HG02970 (cell line): ENCODE measurements around the gene IRX1.

ENCODE experiments used
- ATAC-seq: cut with Tn5 transposase; IDR thresholded peaks from one replicate; pipeline ENCODE4 v1.9.1; 2021; ENCODE audit warnings: mild to moderate bottlenecking, moderate library complexity, moderate number of reproducible peaks; ENCODE audit not compliant: unreplicated experiment, low FRiP score

IRX1 gene

DNA sequence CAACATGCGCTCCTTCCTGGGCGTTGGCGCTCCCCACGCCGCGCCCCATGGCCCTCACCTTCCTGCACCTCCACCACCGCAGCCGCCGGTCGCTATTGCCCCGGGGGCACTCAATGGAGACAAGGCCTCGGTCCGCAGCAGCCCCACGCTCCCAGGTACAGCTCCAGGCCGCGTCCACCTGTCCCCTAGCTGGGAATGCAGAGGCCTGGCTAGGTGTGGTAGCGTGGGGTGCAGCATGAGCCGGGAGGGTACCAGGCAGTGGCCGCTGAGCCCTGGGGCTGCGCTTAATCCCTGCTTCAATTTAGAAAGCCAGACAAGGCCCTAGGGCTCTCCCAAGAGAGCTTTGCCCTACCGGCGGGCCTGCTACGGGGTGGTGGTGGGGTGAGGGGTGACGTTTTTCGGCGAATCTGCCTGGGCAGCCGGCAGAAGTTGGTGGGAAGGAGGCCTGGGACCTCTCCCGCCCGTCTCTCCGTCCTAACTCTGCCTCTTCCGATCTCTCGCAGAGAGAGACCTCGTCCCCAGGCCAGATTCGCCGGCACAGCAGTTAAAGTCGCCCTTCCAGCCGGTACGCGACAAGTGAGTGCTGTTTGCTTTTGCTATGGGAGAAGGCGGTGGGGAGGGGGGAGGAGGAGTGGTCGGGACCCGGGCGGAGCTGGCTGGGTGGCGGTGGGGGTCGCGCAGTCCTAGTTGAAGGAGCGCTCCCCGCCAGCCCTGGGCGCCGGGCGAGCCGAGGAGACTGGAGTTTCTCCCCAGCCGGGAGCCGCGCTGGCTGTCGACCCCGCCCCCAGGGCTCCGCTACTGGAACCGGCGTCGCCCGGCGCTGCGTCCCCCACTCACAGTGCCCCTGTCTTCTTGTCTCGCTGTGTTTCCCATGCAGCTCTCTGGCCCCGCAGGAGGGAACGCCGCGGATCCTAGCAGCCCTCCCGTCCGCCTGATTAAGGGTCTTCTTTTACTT lies 4.8 kb downstream of the IRX1 start:
- no peak for ATAC-seq

DNA sequence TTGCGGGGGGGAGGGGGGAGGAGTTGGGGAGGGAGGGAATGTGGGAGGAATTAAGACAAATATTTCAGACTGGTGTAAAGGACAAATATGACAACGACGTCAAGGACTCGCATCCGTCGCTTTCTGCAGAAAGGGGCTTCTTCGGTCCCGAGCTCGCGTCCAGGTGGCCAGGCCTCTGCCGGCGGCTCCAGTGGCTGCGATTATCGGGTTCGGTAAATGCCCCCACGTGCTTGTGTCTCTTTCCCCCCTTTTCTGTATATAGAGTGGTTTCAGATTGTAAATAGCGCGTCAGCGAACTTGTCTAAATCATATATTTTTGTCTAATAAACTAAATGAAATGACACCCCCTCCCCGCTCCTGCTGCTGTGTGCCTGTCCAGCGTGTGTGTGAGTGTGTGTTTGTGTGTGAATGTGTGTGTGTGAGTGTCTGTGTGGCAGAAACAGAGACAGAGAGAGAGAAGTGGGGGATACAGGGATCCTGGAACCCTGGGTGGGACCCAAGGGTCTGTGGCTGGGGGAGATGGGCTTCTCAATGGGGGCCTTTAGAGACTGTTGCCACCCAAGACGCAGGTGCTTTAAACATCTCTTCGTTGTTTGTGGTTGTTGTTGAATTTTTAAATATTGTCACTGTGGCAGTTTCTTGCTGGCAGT lies 5.6 kb downstream of the IRX1 start:
- no peak for ATAC-seq

DNA sequence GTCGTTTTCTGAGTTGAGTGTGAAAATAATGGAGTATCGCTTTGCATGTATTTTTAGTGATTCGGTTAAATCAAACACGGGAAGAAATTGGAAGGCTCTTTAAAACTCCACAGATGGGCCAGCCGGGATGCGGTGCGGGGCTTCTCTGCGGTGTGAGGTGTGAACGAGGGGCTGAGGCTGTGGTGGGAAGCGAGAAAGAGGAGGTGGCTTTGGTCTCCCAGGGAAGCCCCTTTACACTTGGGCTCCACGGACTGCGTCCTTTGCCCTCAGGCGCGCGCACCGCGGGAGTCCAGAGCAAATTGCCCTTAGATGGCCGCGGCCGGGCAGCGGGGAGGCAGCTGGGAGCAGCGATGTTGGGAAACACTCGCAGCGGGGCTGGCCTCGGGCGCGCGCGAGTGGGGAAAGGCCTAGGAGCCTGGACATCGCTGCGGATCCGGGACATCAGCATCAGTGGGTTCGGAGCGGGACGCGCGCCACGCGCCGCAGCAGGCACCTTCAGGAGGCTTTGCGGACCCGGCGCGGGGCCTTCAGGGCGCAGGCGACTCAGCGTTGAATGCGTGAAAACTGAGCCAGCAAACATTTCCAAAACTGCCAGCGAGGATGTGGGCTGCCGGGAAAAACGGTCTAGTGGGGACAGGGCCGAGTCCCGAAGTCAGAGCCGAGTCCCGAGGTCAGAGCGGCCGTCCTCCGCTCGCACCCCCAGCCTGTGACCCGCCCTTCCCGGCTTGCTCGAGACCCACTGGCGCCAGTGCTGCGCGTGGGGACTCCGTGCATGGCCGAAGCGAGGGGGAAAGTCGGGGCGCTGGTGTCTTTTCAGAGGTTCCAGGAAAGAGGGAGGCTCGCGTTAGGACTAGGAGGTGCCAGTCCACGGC lies 6.5 kb downstream of the IRX1 start:
- ATAC-seq: no peak

DNA sequence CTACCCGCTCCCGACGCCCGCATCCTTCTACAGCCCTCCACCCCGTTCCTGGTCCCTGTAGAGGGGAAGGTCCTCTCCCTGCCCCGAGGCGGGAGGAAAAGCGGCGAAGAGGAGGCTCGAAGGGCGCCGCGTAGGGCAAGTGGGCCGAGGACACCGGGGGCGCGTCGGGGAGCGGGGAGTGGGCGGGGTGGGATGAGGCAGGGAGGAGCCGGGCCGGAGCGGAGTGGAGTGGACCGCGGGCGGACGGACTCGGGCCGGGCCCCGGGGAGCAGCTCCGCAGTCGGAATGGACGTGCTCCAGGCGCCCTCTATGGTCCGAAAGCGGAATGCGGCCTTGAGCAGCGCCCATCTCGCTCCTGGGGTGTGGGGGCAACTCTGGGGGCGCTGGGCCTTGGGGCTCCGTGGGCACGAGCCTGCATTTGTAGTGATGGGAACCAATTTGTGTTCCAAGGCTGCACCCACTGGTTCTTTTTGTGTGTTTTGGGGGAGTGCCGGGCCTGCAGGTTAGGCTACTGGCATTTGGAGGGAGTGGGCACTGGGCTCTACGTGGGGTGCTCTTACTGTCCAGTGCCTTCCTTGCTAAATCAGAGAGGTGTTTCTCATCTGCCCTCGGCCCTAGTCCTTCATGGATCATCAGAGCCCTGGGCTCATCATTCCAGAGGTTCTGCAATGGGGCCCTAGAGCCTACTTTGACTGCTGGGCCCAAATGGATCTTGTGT lies 7.3 kb downstream of the IRX1 start:
- no peak for ATAC-seq

DNA sequence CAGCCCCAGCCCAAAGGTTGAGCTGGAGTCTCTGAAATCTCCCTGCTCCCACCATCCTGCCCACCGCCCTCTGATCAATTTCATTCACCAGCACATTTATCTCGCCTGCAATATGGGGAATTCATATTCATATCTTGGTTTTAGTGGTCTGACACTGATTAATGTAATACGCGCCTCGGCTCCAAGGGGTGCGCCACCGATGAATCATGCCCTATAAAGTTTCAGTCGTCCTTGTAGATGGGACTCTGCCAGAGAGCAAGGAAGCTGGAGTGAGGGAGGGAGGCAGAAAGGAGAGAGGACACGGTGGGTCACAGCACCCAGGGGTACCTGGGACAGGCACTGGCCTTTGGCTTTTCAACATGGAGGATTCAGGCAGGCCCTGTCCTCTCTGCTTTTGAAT lies 8.9 kb downstream of the IRX1 start:
- ATAC-seq: no peak

DNA sequence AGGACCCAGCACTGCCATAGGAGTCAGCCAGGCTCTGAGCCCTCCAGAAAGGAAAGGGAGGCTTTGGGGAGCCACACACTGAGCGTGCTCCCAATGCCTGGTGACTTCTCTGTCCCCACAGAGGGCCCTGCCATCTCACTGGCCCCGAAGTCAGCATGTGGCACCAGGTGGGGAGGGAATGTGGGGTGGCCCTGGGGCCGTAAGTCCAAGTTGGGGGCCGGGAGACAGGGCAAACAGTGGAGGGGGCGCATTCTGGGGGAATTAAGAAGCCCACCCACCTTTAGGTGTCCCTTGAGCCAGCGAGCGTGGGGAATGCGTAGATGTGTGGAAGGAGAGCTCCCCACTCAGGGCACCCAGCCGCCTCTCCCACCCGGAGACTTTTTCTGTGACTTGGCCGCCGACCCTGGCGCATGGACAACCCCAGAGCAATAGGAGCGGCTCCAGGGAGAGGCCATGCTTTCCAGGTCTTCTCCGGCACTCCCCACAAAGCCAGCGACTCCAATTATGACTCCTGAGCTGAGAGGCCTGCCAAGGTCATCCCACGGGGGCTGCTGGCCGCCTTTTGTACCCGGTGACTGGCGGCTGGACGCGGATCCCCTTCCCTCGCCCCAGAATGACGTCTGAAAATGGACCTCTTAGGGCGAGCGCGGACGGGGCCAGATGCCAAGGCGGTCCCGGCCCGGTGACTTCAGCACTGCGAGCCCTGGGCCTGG lies 9.8 kb downstream of the IRX1 start:
- ATAC-seq: no peak

DNA sequence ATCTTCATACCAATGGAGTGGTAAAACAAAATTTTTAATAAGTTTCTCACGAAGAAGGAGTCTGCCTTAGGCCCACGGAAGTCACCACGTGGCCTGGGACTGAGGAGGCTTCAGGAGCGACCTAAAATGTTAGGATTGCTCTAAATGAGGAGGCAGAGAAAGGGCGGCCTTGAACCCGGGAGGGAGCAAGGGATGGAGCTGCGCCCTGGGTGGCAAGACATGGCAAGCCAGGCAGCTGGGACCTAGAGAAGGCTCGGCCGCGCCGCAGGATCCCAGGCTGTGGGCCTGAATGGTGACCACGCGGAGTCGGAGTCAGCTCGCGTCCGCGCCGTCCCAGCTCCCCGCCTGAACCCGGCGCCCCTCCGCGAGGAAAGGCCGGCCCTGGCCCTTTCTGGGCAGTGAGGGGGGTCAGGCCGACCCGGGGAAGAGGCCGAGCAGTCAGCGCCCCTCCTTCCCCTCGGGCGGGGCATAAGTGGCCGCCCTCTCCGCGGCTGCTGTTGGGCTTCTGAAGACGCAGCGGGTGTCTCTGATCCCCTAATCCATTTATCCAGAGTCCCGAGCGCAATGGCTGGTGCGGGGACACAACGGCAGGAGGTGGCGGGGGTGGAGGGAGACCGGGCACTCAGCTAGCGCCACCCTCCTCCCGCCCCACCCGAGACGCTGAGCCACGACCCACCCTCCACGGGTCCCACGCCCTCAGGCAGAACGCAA lies 10.6 kb downstream of the IRX1 start:
- no peak for ATAC-seq

DNA sequence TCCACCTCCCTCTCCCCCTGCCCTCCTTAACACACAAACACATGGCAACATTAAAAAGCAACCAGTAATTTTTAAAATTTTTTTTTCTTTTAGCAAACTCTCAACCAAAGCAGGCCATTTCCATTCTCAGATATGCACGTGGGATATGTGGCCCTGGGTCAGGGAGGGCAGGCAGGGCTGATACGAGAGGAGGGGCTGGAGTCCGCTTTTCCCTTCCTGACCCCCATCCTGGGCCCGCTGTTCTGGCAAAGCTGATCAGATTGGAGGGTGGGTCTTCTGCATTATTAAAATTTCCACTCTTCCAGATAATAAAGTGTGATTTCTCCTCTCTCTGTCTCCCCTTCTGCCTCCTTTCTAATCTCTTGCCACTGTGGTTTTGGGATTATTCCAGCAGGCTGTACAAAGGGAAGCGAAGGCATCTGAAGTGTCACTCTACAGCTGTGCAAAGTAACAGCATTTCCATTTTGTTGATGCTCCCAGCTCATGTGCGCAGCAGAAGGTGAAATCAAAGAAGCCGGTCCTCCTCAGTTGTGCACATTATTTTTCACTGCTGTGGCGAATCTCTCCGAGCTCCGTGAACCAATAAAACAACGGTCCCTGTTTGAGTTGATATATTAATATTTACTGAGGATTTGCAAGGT lies 12.0 kb downstream of the IRX1 start:
- no peak for ATAC-seq

DNA sequence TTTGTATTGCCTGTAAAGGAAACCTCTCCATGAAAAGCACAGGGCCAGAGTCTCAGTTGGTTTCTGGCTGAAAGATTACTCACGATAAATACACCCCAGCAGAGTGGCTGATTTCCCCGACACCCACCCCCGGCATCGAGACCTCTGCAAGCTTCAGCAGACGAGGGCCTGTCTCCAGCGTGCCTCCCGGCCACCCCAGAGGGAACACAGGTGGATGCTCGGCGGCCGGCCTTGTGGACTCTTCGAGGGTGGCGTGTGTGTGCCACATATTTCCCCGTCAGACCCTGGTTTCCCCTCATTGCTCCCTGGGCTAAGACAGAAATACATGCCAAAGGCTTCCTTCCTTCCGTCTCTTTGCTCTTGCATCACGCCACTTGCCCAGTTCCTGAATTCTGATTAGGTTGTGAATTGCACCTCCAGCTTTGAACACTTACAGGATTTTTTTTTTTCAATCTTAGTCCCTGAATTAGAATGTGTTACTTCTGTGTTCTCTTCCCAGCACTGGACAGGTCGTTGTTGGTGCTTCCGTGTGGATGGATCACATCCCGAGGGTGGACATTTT lies 13.6 kb downstream of the IRX1 start:
- ATAC-seq: no peak

DNA sequence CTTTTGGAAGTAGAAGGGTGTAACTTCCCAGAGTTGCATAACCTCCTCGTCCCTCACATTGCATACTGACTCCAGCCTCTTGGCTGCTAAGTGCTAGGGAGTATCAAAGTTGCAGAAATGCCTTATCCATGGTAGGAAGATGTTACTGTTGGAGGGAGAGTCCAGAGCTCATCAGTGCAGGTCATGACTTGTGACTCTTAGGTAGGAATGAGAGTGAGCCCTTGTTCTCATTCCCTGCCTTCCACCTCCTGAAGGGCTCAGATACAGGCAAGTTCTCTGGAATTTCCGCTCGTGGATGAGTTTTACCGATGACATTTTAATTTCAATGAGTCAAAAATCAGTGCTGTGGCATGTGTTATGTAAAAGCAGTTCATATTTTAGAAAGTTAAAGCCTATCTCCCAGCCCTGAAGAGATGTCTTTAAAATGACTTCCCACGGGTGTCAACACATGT lies 17.0 kb downstream of the IRX1 start:
- no peak for ATAC-seq

DNA sequence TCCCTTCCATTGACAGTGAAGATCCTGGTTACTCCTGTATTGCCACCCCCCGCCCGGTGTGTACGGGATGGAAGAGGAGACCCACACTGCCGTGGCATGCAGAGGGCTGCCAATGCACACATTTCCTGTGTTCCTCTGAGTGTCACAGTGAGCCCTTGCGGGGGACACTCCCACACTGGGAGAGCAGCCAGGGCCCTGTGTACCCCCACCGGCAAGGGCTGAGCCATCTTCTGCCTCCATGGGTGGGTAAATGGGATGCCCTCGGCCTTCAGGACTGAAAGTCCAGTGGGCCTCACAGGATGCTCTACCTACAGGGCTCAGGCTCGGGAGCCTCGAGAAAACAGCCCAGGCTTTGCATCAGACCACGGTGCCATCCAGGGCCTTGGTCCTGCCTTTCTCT lies 18.1 kb downstream of the IRX1 start:
- no peak for ATAC-seq

DNA sequence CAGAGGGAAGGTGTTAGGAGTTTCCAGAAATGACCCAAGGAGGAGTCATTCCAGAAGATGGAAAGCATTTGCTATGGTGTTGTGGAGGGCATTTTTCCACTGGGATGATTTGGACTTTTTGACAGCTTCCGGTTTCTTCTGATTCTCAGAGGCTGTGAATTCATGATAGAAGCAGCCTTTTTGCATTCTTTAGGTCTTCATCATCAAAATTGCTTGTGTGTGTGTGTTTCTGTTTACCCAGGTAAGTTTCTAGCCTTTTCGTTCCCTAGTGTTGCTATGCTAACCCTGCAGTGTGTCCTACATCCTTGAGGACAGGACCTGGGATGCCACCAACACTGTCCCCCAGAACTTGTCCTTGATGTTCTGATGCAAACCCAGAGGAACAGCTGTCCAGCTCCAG lies 19.6 kb downstream of the IRX1 start:
- ATAC-seq: no peak

DNA sequence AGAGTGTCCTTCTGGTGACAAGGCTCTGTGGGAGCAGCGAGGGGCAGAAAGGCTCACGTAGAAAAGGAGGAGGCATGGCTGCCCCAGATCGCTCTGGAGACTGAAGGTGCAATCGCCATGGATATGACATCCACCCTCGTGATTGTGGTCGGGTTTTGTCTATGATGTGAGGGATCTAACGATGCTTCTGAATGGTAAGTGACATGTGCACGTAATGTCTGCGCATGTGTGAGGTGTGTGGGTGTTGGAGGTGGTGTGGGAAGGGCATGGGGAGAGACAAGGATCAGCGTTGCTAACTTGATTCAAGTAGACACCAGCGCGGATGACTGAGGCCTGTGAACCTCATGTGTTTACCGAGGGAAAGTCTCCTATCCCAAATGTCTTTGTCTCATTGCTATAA lies 20.2 kb downstream of the IRX1 start:
- no peak for ATAC-seq

DNA sequence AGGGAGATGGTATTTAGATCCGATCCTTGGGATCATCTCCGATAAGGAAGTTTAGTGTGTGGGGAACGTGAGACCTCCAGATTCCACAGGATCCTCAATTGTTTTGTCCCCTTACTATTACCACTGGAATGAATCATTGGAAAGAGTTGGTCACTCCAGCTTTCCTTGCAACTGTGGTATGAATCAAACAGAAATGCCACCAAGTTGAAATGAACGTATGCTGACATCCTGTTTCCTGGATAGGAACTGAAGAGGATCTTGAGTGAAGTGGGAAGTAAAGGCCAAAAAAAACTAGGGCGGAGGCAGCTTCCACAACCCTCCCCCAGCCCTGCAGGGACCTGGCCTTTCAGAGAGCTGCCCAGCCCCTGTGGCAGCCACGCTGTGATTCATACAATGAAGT lies 23.9 kb downstream of the IRX1 start:
- ATAC-seq: no peak

DNA sequence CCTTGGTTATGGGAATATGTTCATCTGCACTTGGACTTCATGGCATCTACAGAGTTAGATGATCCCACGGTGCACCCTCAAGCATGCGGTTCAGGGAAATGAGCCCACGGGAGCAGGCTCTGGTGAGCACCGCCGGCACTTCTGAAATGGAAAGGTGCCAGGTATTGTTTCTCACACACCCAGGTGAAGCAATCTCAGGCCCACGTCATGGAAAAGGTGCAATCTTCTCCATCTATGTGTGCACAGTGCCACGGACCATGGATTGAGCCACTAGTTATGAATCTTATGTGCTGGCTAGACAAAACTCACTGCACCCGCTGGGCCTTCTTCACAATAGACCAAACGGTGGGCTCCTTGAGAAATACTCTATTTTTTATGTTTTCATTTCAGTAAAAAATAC lies 27.3 kb downstream of the IRX1 start:
- ATAC-seq: no peak

DNA sequence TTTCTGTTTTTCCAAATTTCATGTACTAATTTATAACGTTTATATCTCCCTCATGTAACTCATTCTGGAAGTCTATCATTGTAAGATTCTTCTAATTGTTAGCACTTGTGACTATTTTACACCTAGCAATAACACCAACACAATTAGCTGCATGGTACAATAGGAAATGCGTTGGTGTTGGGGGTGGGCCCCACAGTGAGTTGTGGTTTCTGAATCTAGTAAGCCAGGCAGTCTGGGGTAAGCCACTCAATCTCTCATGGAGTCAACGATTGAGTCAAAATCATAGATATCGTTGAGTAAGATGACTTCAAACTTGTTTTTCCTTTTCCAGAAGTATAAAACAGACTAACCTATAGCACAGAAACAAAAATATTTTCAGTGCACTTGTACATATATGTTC lies 30.0 kb downstream of the IRX1 start:
- no peak for ATAC-seq

DNA sequence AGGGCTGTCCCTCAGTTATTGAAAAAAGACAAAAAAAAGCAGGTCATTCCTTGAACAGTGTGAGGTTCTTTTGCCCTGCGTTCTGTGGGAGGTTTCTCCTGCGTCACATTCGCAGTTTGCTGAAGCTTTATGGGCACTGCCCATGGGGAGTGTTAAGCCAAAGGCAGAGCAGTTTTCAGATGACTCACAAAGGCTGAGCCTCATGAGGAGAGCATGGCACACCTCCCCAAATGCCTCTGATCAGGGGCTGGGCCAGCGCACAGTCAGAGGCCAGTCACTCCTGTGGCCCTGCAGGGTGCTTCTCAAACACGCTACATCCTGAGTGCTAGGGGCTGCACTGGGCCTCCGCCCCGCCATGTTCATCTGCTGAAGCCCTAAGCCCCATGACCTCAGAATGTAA lies 38.4 kb downstream of the IRX1 start:
- ATAC-seq: no peak

DNA sequence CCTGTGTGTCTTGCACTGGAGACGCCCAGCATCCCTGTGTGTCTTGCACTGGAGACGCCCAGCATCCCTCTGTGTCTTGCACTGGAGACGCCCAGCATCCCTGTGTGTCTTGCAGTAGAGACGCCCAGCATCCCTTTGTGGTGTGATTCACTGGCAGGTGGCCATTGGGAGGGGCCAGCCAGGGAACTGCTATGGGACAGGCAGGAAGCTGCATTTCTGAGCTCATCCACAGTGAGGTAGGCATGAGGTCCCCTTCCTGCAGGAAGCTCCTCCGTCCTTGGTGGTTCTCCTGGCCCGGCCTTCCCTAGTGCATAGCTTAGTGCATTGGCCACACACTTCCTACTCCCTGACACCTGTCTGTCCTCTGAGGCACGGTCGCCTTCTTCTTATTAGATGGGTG lies 43.5 kb downstream of the IRX1 start:
- ATAC-seq: no peak
